SK-N-SH treated with all-trans-retinoic acid at 6 μM for 48 hours (cell line): ENCODE measurements around the gene TSR1.

Experiments
- ARNTL ChIP-seq: fragments of 450-650 bp; formaldehyde crosslinking; IDR thresholded peaks from 2 replicates; pipeline ENCODE4 v1.5.0; 2020; ENCODE audit warnings: low read depth, mild to moderate bottlenecking, moderate library complexity, borderline replicate concordance
- ESRRG ChIP-seq: fragments of 250-450 bp; sonication (Bioruptor Pico); IDR thresholded peaks from 2 replicates; pipeline ENCODE4 v1.6.1; 2021; ENCODE audit warnings: mild to moderate bottlenecking
- ISL1 ChIP-seq: fragments of 250-450 bp; sonication (Bioruptor Pico); IDR thresholded peaks from 2 replicates; pipeline ENCODE4 v2.1.2; 2022; ENCODE audit warnings: mild to moderate bottlenecking, moderate library complexity
- OSR1 ChIP-seq: fragments of 250-450 bp; sonication (Bioruptor Pico); IDR thresholded peaks from 2 replicates; pipeline ENCODE4 v1.8.0; 2022; ENCODE audit warnings: moderate library complexity, mild to moderate bottlenecking, inconsistent platforms
- PATZ1 ChIP-seq: fragments of 250-450 bp; sonication (Bioruptor Pico); IDR thresholded peaks from 2 replicates; pipeline ENCODE4 v1.8.0; 2020; ENCODE audit warnings: mild to moderate bottlenecking, moderate library complexity, borderline replicate concordance
- RARB ChIP-seq: fragments of 250-450 bp; sonication (Bioruptor Pico); IDR thresholded peaks from 2 replicates; pipeline ENCODE4 v1.8.0; 2021; ENCODE audit warnings: mild to moderate bottlenecking, moderate library complexity
- TCF4 ChIP-seq: fragments of 250-450 bp; sonication (Bioruptor Pico); IDR thresholded peaks from 2 replicates; pipeline ENCODE4 v1.8.0; 2021; ENCODE audit warnings: mild to moderate bottlenecking, moderate library complexity, borderline replicate concordance
- TOX ChIP-seq: fragments of 250-450 bp; sonication (Bioruptor Pico); IDR thresholded peaks from 2 replicates; pipeline ENCODE4 v1.8.0; 2021; ENCODE audit warnings: mild to moderate bottlenecking, moderate library complexity, borderline replicate concordance
- ZFP3 ChIP-seq: fragments of 250-450 bp; sonication (Bioruptor Pico); IDR thresholded peaks from 2 replicates; pipeline ENCODE4 v1.5.0; 2020; ENCODE audit warnings: mild to moderate bottlenecking, moderate library complexity
- ZFP30 ChIP-seq: fragments of 450-650 bp; formaldehyde crosslinking; IDR thresholded peaks from 2 replicates; pipeline ENCODE4 v1.5.0; 2022; ENCODE audit warnings: mild to moderate bottlenecking, moderate library complexity
- TF ChIP-seq, protein P1 (sequence below): fragments of 250-450 bp; sonication (Bioruptor Pico); IDR thresholded peaks from 2 replicates; pipeline ENCODE4 v1.5.0; 2020; ENCODE audit warnings: mild to moderate bottlenecking, moderate library complexity

DNA sequence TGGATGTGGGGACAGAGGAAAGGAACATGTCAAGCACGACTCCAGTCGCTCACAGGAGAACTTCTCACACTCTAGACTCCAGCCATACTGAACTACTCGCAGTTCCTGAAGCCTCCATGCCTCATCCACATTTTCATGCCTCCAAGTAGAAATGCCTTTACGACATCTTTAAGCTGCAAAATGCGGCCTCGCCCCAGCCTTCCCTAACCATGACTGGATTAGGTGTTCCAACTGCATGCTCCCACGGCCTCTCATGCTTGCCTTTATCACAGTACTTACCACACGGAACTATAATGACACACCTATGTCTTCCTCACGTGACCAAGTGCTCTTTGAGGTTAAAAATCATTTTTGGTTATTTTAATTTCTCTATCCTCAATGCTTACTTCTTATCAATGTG, 56.5 kb downstream of the TSR1 start:
- TF ChIP-seq TCF4 (CRISPR knock-in tag), result no peak
- no peak for TF ChIP-seq PATZ1
- no peak for TF ChIP-seq OSR1 (CRISPR knock-in tag)
- no peak for TF ChIP-seq ISL1 (CRISPR knock-in tag)
- no peak for TF ChIP-seq TOX
- TF ChIP-seq ZFP30 (CRISPR knock-in tag), result no peak
- TF ChIP-seq ARNTL (CRISPR knock-in tag), result no peak
- TF ChIP-seq, protein P1, sequence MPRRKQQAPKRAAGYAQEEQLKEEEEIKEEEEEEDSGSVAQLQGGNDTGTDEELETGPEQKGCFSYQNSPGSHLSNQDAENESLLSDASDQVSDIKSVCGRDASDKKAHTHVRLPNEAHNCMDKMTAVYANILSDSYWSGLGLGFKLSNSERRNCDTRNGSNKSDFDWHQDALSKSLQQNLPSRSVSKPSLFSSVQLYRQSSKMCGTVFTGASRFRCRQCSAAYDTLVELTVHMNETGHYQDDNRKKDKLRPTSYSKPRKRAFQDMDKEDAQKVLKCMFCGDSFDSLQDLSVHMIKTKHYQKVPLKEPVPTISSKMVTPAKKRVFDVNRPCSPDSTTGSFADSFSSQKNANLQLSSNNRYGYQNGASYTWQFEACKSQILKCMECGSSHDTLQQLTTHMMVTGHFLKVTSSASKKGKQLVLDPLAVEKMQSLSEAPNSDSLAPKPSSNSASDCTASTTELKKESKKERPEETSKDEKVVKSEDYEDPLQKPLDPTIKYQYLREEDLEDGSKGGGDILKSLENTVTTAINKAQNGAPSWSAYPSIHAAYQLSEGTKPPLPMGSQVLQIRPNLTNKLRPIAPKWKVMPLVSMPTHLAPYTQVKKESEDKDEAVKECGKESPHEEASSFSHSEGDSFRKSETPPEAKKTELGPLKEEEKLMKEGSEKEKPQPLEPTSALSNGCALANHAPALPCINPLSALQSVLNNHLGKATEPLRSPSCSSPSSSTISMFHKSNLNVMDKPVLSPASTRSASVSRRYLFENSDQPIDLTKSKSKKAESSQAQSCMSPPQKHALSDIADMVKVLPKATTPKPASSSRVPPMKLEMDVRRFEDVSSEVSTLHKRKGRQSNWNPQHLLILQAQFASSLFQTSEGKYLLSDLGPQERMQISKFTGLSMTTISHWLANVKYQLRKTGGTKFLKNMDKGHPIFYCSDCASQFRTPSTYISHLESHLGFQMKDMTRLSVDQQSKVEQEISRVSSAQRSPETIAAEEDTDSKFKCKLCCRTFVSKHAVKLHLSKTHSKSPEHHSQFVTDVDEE, result no peak
- TF ChIP-seq RARB (CRISPR knock-in tag), result no peak
- TF ChIP-seq ZFP3 (CRISPR knock-in tag), result no peak
- no peak for TF ChIP-seq ESRRG (CRISPR knock-in tag)
